Mucosa of stomach (tissue), 1 donor: ENCODE measurements around the gene BARX2.

Experiments
- H3K27me3 ChIP-seq: one replicate; pipeline ENCODE4 v1.7.0; 2013; ENCODE audit warnings: mild to moderate bottlenecking, low read length; ENCODE audit not compliant: control insufficient read depth, insufficient read depth
- H3K36me3 ChIP-seq: one replicate; pipeline ENCODE4 v1.7.0; 2013; ENCODE audit warnings: low read length; ENCODE audit not compliant: control insufficient read depth, insufficient read depth
- H3K4me1 ChIP-seq: one replicate; pipeline ENCODE4 v1.7.0; 2013; ENCODE audit warnings: mild to moderate bottlenecking, low read length; ENCODE audit not compliant: control insufficient read depth, insufficient read depth
- H3K4me3 ChIP-seq: one replicate; pipeline ENCODE4 v1.7.0; 2013; ENCODE audit warnings: low read length
- H3K9ac ChIP-seq: one replicate; pipeline ENCODE4 v1.7.0; 2013; ENCODE audit warnings: mild to moderate bottlenecking, low read length, moderate library complexity
- H3K9me3 ChIP-seq: one replicate; pipeline ENCODE4 v1.7.0; 2013; ENCODE audit warnings: mild to moderate bottlenecking, low read length, moderate library complexity; ENCODE audit not compliant: control insufficient read depth
- donor health status: Pancreatic carcinoma.

The BARX2 gene

DNA sequence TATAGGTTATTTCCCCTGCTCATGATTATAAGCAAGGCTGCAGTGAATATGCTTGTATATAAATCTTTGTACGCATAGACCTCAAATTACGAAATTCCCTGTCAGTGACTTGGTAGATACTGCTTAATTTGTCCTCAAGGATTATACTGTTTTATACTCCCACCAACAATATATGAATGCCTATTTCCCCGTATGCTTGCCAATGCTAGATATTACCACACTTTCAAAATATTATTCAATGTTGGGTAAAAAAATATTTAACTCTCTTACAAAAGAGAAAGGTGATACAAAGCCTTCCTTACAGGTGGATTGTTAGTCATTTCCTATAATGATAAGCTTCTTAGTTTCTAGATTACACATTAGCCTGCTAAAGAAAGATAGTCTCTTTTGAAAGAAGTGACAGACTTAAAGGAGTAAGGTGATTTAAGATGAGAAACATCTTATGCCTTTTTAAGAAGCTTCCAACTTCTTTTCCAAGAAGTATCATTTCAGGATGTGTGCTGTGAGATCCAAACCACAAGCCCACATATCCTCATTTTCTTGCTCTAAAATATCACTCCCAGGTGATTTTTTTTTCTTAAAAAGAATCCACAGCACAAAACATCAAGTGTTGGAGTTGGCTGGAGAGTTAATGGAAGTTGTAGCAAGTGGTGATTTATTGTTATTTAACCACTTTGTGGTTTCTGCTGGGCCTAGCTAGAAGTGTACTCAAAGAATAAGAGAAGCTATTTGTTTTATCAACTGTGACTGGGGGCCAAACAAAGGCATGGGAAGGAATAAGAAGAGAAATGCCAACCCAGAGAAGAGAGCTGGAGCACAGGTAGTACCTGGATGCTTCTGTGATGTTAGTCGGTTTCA, 59.2 kb downstream of the BARX2 start:
- H3K9me3 ChIP-seq = no peaks in the 10 kb centered on the region
- H3K36me3 ChIP-seq = peaks cover 4% of the 10 kb centered on the region

DNA sequence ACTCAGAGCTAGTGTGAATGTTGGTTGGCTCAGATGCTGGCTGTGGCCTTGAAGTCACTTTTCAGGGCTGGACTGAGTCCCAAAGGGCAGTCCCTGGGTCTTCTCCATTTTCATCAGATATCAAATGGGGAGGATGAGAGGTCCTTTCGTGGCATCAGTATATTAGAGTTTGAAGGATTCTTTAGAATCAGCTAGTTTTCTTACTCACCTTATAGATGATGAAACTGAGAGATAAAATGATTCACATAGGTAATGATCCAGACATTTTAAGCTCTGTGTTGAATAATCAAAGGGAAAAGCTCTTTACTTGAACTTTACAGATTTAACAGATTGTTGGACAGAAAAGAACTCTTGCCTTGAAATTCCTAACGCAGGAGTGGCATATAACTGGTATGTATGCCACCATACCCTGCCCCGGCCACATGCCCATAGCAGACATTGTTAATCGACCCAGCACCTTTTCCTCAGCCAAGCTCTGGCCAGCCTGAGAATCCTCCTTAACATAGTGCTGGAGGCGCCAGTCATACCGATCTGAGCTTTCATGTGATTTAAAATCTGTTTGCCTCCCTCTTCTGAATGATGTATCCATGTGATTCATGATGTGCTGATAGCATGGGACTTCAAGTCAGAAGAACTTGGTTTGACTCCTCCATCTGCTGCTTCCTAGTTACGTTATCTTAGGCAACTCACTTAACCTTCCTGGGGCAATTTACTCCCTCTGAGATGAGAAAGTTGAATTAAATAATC, 60.0 kb downstream of the BARX2 start:
- peaks cover 4% of the 10 kb centered on the region for H3K36me3 ChIP-seq
- H3K9me3 ChIP-seq = no peaks in the 10 kb centered on the region
- H3K27me3 ChIP-seq = no peaks in the 10 kb centered on the region
- no peak overlapping the region for H3K9ac ChIP-seq
- no peak overlapping the region for H3K4me3 ChIP-seq
- peaks cover 28% of the 10 kb centered on the region for H3K4me1 ChIP-seq

More for the DNA sequence above, 59.2 kb downstream of the BARX2 start:
- Histone ChIP-seq H3K27me3 (no peaks in the 10 kb centered on the region), H3K4me3 (no peak overlapping the region), H3K4me1 (peaks cover 21% of the 10 kb centered on the region), H3K9ac (no peak overlapping the region)

- no peaks in the 10 kb centered on the region for H3K27me3 ChIP-seq
- H3K4me3 ChIP-seq = no peak overlapping the region
- H3K9me3 ChIP-seq = no peaks in the 10 kb centered on the region
- H3K9ac ChIP-seq = no peak overlapping the region
- H3K4me1 ChIP-seq = peaks cover 33% of the 10 kb centered on the region
- peaks cover 4% of the 10 kb centered on the region for H3K36me3 ChIP-seq
Measured at GRCh38 chr11:129436573-129436972, 60.9 kb downstream of the BARX2 start.

- H3K27me3 ChIP-seq = no peaks in the 10 kb centered on the region
- no peak overlapping the region for H3K4me3 ChIP-seq
- H3K4me1 ChIP-seq = peaks cover 26% of the 10 kb centered on the region
- H3K9ac ChIP-seq = no peak overlapping the region
- no peaks in the 10 kb centered on the region for H3K9me3 ChIP-seq
- H3K36me3 ChIP-seq = peaks cover 4% of the 10 kb centered on the region
Measured at GRCh38 chr11:129440028-129440713, 64.5 kb downstream of the BARX2 start.

GRCh38 chr11:129442171-129442570, 66.5 kb downstream of the BARX2 start:
- peaks cover 26% of the 10 kb centered on the region for H3K4me1 ChIP-seq
- H3K4me3 ChIP-seq = no peak overlapping the region
- no peaks in the 10 kb centered on the region for H3K9me3 ChIP-seq
- H3K27me3 ChIP-seq = no peaks in the 10 kb centered on the region
- no peak overlapping the region for H3K9ac ChIP-seq
- peaks cover 4% of the 10 kb centered on the region for H3K36me3 ChIP-seq

GRCh38 chr11:129443276-129443675, 67.6 kb downstream of the BARX2 start:
- Histone ChIP-seq H3K27me3 (no peaks in the 10 kb centered on the region), H3K4me1 (peaks cover 26% of the 10 kb centered on the region), H3K9ac (no peak overlapping the region), H3K36me3 (no peaks in the 10 kb centered on the region), H3K9me3 (no peaks in the 10 kb centered on the region), H3K4me3 (no peak overlapping the region)

- Histone ChIP-seq H3K9me3 (no peaks in the 10 kb centered on the region), H3K4me3 (no peak overlapping the region), H3K36me3 (no peaks in the 10 kb centered on the region), H3K27me3 (no peaks in the 10 kb centered on the region), H3K9ac (no peak overlapping the region), H3K4me1 (peaks cover 26% of the 10 kb centered on the region)
Measured at GRCh38 chr11:129444274-129444673, 68.6 kb downstream of the BARX2 start.

DNA sequence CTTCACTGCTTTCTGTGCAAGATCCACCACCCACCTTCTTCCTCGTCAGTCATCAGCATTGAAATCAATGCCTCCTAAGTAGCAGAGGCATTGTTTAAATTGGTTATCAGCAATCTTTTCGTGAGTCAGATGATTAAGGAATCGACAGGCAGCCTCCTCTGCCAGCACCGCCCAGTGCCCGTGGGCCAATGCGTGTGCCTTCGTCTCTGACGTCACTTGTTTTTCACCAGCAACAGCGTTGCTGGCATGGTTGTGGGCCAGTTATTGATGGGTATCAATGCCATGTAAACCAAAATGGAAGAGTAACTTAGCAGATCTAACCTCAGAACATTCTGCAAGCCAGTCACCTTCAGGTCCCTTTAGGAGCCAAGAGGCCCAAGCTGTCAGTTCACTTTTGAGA, 69.6 kb downstream of the BARX2 start:
- H3K4me1 ChIP-seq = peaks cover 18% of the 10 kb centered on the region
- no peak overlapping the region for H3K4me3 ChIP-seq
- H3K36me3 ChIP-seq = no peaks in the 10 kb centered on the region
- no peaks in the 10 kb centered on the region for H3K9me3 ChIP-seq
- H3K9ac ChIP-seq = no peak overlapping the region
- H3K27me3 ChIP-seq = no peaks in the 10 kb centered on the region

GRCh38 chr11:129446572-129446971, 70.9 kb downstream of the BARX2 start:
- no peaks in the 10 kb centered on the region for H3K9me3 ChIP-seq
- H3K36me3 ChIP-seq = no peaks in the 10 kb centered on the region
- peaks cover 7% of the 10 kb centered on the region for H3K4me1 ChIP-seq
- no peaks in the 10 kb centered on the region for H3K27me3 ChIP-seq
- H3K4me3 ChIP-seq = no peak overlapping the region
- no peak overlapping the region for H3K9ac ChIP-seq

- no peaks in the 10 kb centered on the region for H3K36me3 ChIP-seq
- H3K4me1 ChIP-seq = peaks cover 7% of the 10 kb centered on the region
- no peaks in the 10 kb centered on the region for H3K27me3 ChIP-seq
- H3K9ac ChIP-seq = no peak overlapping the region
- H3K4me3 ChIP-seq = no peak overlapping the region
- no peaks in the 10 kb centered on the region for H3K9me3 ChIP-seq
Measured at GRCh38 chr11:129447654-129448239, 72.1 kb downstream of the BARX2 start.

GRCh38 chr11:129451524-129451923, 75.9 kb downstream of the BARX2 start:
- Histone ChIP-seq H3K9ac (no peak overlapping the region), H3K4me1 (no peaks in the 10 kb centered on the region), H3K27me3 (no peaks in the 10 kb centered on the region), H3K4me3 (no peak overlapping the region), H3K9me3 (no peaks in the 10 kb centered on the region), H3K36me3 (no peaks in the 10 kb centered on the region)
